GM19193 (cell line): ENCODE data around the gene RDH5.

Experiments used
- POLR2A ChIP-seq: IDR thresholded peaks from 4 replicates; pipeline ENCODE4 v1.6.1; 2011; ENCODE audit not compliant: insufficient read depth, insufficient read length; ENCODE audit errors: extremely low read depth

The RDH5 gene

DNA sequence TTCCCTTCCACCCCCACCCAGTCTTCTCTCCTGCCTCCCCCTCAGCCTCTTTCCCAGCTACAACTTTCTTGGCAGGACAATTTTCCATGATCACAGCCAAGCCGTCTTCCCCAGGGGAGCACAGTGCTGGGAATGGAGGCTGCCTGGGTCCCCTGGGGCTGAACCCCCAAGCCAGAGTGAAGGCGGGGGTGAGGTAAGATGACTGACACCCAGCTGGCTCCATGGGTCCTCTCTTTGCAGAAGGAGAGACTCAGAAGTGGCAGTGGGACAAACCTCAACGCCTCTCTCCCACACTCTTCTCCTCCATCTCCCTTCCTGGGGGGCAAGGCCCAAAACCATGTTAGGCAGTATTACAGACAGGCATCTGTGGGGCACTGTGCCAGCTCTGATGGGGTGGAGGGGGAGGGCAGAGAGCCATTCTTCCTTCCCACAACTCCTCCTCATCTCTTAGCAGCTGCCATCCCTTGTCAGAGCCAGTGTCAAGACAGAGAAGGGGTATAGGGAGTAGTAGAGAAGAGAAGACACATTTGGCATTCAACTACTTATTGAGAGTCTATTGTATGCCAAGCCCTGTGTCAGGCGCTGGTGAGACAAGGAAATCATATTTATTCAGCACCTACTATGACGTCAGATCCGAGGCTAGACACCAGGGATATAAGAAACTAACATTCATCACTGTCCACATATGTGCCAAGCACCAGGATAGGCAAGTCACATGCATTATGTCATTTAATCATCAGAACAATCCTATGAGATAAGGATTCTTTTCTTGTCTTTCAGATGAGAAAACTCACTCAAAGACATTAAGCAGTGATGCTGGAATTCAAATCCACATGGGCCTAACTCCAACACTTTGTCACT, 16.1 kb upstream of the RDH5 start:
- TF ChIP-seq POLR2A = no peak

DNA sequence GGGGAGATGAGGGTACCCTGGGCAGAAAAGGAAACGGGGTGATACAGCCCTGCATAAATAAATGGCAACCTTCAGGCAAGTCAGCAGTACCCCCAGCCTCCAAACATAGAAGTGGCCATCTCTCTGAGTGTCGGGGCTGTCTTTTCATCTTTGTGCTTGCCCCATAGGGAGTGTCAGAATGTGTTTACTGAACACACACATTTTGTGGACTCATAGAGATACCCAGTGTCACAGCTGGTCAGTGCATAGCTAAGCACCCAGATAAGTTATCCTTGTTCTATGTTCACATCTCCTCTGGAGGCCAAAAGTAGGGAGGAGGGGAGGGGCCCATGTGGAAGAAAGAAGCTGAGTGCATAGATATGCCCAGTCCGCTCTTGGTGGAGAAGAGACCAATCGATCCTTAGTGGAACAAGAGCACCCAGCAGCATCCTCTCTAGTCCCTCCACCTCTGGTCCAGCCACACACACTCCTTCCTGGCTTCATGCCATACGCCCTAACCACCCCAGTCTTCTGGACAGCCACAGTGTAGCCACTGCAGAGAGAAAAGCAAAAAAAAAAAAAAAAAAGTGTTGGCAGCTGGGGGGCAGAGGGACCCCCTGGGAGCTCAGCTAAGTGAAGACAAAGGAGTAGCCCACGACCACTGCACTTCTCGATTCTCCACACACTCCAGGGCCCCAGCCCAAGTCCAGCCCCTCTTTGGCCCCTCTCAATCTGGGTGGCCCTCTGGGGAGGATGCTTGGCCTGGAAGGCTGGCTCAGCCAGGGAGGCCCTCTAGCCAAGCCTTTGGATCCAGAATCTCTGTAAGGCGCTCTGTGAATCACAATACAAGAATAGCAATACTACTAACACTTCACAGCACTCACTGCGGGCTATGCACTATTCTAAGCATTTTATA, 15.1 kb upstream of the RDH5 start:
- no peak for TF ChIP-seq POLR2A

DNA sequence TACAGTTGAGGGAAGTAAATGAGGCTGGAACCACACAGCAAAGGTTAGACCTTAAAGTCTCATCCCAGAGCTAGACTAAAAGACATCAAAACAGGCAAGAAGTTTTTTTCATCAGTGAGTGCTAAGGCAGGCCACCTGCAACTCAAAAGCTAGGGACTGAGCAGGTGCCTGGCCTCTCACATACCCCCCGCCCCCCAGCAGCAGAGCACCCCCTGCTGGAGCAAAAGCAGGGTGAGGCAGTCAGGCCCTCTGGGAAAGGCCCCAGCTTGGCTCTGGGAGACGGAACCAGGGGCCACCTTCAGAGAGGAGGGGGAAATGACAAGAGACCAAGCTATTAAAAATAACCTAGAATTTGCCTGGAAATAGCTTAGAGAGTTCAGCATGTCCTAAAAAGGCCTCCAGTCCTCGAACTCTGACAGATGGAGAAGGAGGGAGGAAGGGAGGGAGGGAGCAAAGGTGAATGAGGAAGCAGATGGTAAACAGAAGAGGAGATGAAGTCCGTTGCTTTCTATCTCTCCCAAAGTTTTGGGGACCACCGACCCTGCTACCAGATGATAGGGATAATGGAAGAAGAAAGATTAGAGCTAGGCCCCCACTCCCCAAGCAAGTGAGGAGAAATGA, 14.3 kb upstream of the RDH5 start:
- no peak for TF ChIP-seq POLR2A

DNA sequence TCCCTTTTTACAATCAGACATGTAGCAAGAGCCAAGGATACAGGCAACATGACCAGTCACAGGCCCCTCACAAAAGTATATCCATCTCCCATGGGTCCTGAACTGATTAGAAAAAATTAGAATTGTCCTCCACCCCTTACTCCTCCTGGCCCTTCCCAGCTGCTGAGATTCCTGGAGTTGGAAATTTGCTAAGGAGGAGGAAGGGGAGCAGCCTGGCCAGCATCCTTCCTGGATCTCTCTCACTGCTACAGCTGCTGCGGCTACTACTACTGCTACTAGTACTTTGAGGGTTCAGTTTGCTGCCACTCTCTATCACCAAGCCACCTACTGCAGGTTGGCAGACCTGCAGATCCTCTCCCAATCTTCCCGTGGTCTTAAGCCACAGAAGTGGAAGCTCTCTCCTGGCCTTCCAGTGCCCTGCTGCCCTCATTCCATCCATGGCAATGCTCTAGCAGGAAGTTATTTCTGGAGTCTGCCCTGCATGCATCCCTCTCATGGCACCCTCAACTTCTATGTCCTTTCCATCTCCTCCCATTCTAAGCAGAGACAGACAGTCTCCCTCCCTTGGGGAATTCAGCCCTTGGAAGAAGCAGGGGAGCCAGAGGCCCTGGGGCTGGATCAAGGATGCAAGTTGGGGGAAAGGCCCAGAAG, 13.5 kb upstream of the RDH5 start:
- no peak for TF ChIP-seq POLR2A

DNA sequence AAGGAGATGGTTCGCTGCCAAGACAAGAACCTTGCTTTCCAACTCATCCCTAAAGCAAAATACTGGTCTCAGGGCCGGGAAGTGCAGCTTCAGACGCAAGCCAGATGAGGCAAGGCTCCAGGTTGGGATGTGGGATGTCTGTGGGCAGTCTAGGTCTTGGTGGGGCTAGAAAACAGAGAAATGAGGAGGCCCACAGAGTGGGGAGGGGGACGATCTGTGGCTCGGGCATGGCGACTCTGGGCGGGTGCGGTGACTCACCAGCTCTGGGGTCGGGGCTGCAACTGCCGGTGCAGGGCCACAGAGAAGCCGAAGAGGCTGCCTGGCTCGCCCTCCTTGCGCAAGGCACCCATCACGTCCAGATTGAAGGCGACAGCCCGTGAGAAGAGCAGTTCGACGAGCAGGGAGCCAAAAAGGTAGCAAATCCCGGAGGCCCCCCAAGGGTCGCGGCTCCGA, 12.9 kb upstream of the RDH5 start:
- TF ChIP-seq POLR2A = no peak

DNA sequence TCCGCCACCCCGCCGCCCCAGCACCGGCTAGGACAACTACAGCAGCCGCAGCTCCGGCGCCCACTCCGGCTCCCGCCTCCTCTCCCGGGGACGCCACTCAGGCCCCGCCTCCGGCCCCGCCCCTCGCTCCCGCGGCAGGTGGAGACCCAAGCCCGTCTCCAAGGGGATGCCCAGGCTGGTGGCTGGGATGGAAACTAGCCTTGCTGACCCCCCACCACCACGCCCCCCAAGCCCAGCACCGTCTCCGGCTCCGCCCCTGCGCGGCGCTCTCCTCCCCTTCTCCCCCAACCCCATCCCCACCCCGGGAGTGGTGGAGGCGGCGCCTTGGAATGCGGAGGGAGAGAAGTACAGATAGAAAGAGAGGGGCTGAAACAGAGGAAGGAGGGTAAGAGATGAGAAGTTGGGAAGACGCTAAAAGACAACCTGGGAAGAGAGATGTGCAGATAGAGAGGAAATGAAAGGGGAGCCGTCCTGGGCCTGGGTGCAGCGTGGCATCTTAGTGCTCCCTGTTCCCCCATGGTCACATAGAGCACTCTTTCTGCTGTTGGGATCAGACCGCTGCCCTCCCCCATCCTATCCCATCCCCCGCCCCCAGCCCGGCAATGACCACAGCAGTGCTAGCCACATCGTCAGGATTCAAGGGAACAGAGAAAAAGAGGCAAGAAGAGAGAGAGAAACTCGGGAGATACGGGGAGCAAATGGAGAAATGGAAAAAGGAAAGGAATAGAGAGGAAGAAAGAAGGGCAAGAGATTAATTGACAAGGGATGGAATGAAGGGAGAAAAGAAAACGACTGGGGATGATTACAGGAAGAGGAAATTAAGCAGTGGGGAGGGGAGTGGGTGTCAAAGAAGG, 12.1 kb upstream of the RDH5 start, which contains the start of gene ITGA7:
ITGA7 (minus strand) TSS at position 64 of the 854 bp plus-strand sequence. CDS start 222 bp downstream, outside the sequence.
- TF ChIP-seq POLR2A = no peak

DNA sequence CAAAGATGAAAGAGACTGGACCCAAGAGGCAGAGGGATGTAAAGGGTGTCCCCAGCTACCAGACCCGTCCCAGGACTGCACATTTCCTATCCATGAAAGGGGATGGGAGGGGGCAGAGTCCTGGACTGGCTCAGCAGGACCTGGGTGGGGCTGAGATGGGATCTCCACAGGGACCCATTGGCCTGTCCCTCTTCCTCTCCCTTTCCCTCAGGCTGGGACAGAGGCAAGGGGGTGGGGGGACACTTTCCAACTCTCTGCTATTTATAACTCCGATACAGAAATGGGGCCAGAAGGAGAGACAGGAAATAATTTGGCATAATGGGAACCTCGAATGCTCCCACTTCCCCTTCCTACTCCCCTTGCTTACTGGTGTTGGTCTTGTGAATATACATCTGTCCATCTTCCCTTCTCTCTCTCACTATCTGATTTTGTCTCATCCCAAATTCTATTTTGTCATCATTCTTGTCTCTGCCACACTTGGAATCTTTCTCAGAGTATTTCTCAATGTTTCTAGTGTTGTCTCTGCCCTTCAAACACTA, 11.4 kb upstream of the RDH5 start:
- TF ChIP-seq POLR2A = no peak

DNA sequence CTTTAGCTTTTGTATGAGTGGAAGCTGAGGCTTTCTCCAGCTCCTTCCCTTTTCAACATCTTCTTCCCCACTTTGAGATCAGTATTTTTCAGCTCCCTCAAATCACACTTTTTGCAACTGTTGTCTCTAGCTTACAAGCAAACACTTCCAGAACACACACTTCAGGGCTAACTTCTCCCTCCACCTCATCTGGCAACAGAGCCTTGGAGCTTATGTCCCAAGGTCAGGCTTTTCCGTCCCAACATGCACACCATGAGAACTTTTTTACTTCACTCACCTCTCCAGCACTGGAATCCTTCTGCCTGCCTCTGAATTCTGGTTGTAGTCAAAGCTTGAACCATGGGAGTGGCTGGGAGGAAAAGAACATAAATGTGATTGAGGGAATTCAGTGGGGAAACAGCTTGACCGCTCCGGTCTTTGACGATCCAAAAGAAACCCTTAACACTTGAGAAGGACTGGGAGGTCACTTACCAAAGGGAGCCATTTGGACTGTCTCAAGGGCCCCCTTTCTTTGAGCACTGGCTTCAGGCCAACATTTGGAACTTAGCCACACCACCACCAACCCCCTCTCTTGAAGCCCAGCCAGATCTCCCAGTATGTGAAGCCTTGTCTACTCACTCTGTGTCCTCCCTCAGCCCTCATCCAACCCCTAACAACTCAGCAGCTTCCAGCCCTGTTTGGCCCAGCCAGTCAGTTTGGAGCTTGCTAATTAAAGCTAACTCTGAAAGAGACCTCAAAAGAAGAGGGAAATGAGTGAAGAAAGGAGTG, 8.2 kb upstream of the RDH5 start:
- TF ChIP-seq POLR2A = no peak

DNA sequence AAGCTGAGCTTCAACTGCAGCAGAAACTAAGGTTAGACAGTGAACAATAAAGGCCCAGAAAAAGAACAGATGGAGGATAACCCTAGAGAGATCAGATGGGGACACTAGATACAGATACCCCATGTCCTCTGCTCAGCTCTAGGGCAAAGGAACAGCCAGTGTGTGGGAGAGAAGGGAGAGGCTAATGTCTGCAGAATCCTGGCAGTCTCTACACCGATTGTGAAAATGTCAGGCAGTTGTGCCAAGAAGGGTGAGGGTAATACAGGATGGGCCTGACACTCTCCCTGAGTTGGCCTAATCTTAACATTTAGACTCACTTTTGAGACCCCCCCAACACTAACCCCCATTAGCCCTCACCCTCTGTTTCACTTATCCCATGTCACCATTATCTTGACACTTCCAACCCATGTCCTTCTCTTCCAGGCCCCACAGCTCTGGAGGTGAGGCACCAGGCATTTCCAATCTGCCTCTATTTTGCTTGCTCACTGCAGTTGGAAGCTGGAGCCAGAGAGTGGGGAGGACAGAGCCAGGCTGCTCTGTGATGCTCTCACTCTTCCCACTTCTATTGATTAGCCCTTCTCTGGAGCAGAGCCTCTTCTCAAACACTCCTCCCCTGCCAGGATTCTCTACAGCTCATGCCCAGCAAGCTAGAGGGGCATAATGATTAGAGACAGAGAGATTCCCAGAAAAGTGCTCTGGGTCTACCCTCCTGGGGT, 7.3 kb upstream of the RDH5 start:
- TF ChIP-seq POLR2A = no peak

DNA sequence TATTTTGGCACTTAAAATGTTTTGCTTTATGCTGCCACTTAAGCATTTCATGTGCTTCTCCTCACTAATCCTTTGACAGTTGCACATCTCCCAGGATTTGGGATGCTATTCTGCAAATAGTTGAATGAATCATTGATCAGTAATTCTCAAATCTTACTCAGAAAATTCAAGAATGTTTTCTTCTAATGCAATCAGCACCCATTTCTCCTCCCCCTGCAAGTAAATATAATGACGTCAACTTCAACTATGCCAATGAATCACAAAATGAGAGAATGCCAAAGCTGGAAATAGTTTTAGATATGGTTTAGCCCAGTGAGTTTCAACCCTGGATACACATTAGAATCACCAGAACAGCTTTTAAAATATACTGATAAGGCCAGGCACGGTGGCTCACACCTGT, 6.5 kb upstream of the RDH5 start:
- TF ChIP-seq POLR2A = no peak

DNA sequence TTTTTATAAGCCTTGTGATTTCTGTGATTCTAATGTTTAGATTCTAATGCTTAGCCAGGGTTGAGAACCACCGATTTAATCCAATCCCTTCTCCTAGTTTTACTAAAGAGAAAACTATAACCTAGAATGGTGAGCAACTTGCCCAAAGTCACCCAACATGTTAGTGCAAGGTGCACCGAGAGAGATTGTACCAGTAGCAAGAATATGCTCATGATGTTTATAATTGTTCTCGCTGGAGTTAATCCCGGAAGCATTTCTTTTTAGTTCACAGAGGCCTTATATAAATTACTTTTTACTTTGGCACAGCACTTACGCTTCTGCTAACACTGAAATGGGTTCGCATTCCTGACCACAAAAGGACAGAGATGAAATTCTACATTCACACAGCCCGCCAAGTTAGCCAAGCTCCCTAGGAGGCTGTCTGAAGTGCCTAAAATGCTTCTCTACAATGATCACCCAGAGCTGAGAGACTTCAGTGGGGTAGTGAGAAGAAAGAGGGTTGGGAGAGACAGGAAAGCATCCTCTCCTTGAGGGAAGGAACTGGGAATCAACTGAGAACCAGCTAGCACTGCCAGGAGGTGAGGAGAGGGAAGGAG, 4.9 kb upstream of the RDH5 start:
- no peak for TF ChIP-seq POLR2A
